ENCODE measurements around the gene TPM2. TPM values are rescaled to one million over a fixed set of nuclear protein-coding genes. Genes with fewer than 3 reads are reported as not detected.

TPM2 gene
- total RNA-seq, 3 donors from 2014 or later (not counting 1 experiment from before 2014, with no cell fraction given): 20.9 to 23.8 (median 22.9) TPM

GRCh38 chr9:35682051-35682450, 7.7 kb downstream of the TPM2 start:
- 94% methylated on average over 6 of the region's 6 CpGs for WGBS (ENCODE audit: insufficient coverage)

DNA sequence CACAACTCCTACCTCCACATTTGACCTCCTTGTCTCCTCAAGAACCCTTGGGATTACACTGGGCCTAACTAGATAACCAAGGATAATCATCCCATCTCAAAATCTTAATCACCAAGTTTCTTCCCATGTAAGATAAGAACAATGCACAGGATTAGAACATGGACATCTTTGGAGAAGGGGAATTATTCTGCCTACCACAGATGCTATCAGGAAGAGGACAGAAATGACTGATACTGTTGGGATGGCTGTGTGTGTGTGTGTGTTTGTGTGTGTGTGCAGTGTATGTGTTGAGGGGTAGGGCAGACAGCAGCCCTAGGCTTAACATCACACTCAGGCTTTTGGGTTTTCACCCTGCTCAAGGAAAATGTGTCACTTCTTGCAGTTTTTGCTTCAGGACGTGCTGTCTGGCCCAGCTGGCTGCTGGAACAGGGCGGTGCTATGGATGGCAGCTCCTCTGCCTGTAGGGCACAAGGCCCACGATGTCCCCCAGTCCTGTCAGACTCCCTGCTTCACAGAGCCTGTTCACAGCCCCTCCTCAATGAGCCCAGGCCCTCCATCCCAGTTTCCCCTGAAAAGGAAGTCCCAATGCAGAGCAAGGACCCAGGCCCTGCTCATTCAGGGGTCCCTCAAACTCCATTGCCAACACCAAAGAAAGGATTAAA, 8.3 kb downstream of the TPM2 start:
- Mint-ChIP-seq H3K4me3 (no peak overlapping the region), H3K27me3 (ENCODE audit: low read depth in 2 of 2) (no peaks in the 10 kb centered on the region), H3K4me1 (peaks cover 1% of the 10 kb centered on the region in 2 donors), H3K27ac (no peak overlapping the region), H3K36me3 (no peaks in the 10 kb centered on the region), H3K9me3 (no peaks in the 10 kb centered on the region)
- TF ChIP-seq, protein P1, sequence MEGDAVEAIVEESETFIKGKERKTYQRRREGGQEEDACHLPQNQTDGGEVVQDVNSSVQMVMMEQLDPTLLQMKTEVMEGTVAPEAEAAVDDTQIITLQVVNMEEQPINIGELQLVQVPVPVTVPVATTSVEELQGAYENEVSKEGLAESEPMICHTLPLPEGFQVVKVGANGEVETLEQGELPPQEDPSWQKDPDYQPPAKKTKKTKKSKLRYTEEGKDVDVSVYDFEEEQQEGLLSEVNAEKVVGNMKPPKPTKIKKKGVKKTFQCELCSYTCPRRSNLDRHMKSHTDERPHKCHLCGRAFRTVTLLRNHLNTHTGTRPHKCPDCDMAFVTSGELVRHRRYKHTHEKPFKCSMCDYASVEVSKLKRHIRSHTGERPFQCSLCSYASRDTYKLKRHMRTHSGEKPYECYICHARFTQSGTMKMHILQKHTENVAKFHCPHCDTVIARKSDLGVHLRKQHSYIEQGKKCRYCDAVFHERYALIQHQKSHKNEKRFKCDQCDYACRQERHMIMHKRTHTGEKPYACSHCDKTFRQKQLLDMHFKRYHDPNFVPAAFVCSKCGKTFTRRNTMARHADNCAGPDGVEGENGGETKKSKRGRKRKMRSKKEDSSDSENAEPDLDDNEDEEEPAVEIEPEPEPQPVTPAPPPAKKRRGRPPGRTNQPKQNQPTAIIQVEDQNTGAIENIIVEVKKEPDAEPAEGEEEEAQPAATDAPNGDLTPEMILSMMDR (IDR thresholded peaks at IDR 0.05): no peak
- H3K9me3 ChIP-seq (ENCODE audit: control insufficient read depth, insufficient read depth, low read length): no peaks in the 10 kb centered on the region
- H3K27ac ChIP-seq (ENCODE audit: low read length): no peak overlapping the region
- DNase-seq (no peak), ATAC-seq (no peak)
- no peak overlapping the region for H3K4me3 ChIP-seq (ENCODE audit: low read length)
- H3K4me1 ChIP-seq (ENCODE audit: control insufficient read depth, insufficient read depth, low read length): peaks cover under 1% of the 10 kb centered on the region
- intact Hi-C loops (cut with micrococcal nuclease): no loop called here
- peaks cover under 1% of the 10 kb centered on the region for H3K27me3 ChIP-seq (ENCODE audit: control insufficient read depth, insufficient read depth, low read length)
- peaks cover 4% of the 10 kb centered on the region for H3K36me3 ChIP-seq (ENCODE audit: control insufficient read depth, insufficient read depth, low read length)
- 81% methylated on average over 3 of the region's 3 CpGs for WGBS (ENCODE audit: insufficient coverage)

More at GRCh38 chr9:35682051-35682450, 7.7 kb downstream of the TPM2 start:
- H3K9me3 ChIP-seq (ENCODE audit: control insufficient read depth, insufficient read depth, low read length): no peaks in the 10 kb centered on the region
- DNase-seq (no peak), ATAC-seq (no peak)
- Mint-ChIP-seq H3K4me1 (no peaks in the 10 kb centered on the region), H3K4me3 (no peak overlapping the region), H3K27me3 (ENCODE audit: low read depth in 2 of 2) (no peaks in the 10 kb centered on the region), H3K9me3 (no peaks in the 10 kb centered on the region), H3K27ac (no peak overlapping the region), H3K36me3 (no peaks in the 10 kb centered on the region)
- no peaks in the 10 kb centered on the region for H3K27me3 ChIP-seq (ENCODE audit: control insufficient read depth, insufficient read depth, low read length)
- H3K4me3 ChIP-seq (ENCODE audit: low read length): no peak overlapping the region
- H3K4me1 ChIP-seq (ENCODE audit: control insufficient read depth, insufficient read depth, low read length): no peaks in the 10 kb centered on the region
- peaks cover 4% of the 10 kb centered on the region for H3K36me3 ChIP-seq (ENCODE audit: control insufficient read depth, insufficient read depth, low read length)
- H3K27ac ChIP-seq (ENCODE audit: low read length): no peak overlapping the region
- TF ChIP-seq, protein P1 (IDR thresholded peaks at IDR 0.05): no peak
- intact Hi-C loops (cut with micrococcal nuclease): no loop called here

DNA sequence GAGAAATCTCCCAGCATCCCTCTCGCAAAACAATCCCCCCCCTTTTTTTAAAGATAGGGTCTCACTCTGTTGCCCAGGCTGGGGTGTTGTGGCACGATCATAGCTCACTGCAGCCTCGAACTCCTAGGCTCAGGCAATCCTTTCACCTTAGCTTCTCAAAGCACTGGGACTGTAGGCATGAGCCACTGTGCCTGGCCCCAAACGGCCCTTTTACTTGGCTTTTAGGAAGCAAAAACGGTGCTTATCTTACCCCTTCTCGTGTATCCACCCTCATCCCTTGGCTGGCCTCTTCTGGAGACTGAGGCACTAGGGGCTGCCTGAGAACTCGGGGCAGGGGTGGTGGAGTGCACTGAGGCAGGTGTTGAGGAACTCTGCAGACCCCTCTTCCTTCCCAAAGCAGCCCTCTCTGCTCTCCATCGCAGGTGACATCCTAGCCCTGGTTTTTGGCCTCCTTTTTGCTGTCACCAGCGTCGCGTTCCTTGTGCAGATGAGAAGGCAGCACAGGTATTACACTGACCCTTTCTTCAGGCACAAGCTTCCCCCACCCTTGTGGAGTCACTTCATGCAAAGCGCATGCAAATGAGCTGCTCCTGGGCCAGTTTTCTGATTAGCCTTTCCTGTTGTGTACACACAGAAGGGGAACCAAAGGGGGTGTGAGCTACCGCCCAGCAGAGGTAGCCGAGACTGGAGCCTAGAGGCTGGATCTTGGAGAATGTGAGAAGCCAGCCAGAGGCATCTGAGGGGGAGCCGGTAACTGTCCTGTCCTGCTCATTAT, 9.2 kb downstream of the TPM2 start:
- Mint-ChIP-seq H3K4me1 (peaks cover 5 to 10% of the 10 kb centered on the region in 2 donors), H3K27ac (no peak overlapping the region), H3K36me3 (no peaks in the 10 kb centered on the region), H3K4me3 (no peak overlapping the region), H3K27me3 (ENCODE audit: low read depth in 2 of 2) (peaks cover 0 to 3% of the 10 kb centered on the region in 2 donors), H3K9me3 (no peaks in the 10 kb centered on the region)
- WGBS (ENCODE audit: insufficient coverage): 78% methylated on average over 14 of the region's 15 CpGs
- ATAC-seq: no peak
- intact Hi-C loops (cut with micrococcal nuclease): no loop called here
- Histone ChIP-seq H3K9me3 (ENCODE audit: control insufficient read depth, insufficient read depth, low read length) (no peaks in the 10 kb centered on the region), H3K4me1 (ENCODE audit: control insufficient read depth, insufficient read depth, low read length) (peaks cover 9% of the 10 kb centered on the region), H3K27me3 (ENCODE audit: control insufficient read depth, insufficient read depth, low read length) (peaks cover 8% of the 10 kb centered on the region), H3K27ac (ENCODE audit: low read length) (no peak overlapping the region), H3K36me3 (ENCODE audit: control insufficient read depth, insufficient read depth, low read length) (peaks cover 4% of the 10 kb centered on the region), H3K4me3 (ENCODE audit: low read length) (no peak overlapping the region)
- TF ChIP-seq, protein P1 (IDR thresholded peaks at IDR 0.05): no peak
- DNase-seq: no peak

All from natural killer cell (primary cell).